Fibroblast of the aortic adventitia (primary cell): ENCODE results near the gene ORC1. TPM values are rescaled to one million over a fixed set of nuclear protein-coding genes. Genes with fewer than 3 reads are reported as not detected.

Experiments
- DNase-seq: peaks from one replicate; pipeline ENCODE4 v3.0.0-alpha.2; 2010; ENCODE audit warnings: low read depth
- H3K4me3 ChIP-seq: 2 replicates; pipeline ENCODE4 v1.5.1; 2011; ENCODE audit warnings: low read depth, mild to moderate bottlenecking, control low read depth, low read length, moderate library complexity
- CTCF ChIP-seq: IDR thresholded peaks from 2 replicates; pipeline ENCODE4 v1.5.1; 2011; ENCODE audit warnings: mild to moderate bottlenecking, low read length, control low read depth, inconsistent platforms; ENCODE audit not compliant: insufficient read depth
- total RNA-seq: library from RNA; depleted of rRNA; stranded (reverse); fragments of >200 nt; gene quantifications from 2 replicates; pipeline ENCODE4 v1.2.3, GENCODE V29; 2012; ENCODE audit warnings: low replicate concordance

The ORC1 gene
- total RNA-seq, 1 donor: 12.6 TPM

- H3K4me3 ChIP-seq: no peak overlapping the region
- no peak for TF ChIP-seq CTCF
- no peak for DNase-seq
These were observed 28.6 kb upstream of the ORC1 start for GRCh38 chr1:52432807-52433206.

GRCh38 chr1:52427152-52427551 lies 22.9 kb upstream of the ORC1 start:
- TF ChIP-seq CTCF: no peak
- H3K4me3 ChIP-seq: no peak overlapping the region
- DNase-seq: no peak

- TF ChIP-seq CTCF: no peak
- peak; percentile 9 for DNase-seq
- no peak overlapping the region for H3K4me3 ChIP-seq
These were observed 22.1 kb upstream of the ORC1 start for GRCh38 chr1:52426371-52426770.

- peak; percentile 9 for DNase-seq
- H3K4me3 ChIP-seq: no peak overlapping the region
- no peak for TF ChIP-seq CTCF
These were observed 20.6 kb upstream of the ORC1 start for GRCh38 chr1:52424813-52425212.

- TF ChIP-seq CTCF: no peak
- no peak overlapping the region for H3K4me3 ChIP-seq
- DNase-seq: no peak
These were observed 20.0 kb upstream of the ORC1 start for GRCh38 chr1:52424231-52424636.

GRCh38 chr1:52423771-52424170 lies 19.5 kb upstream of the ORC1 start:
- H3K4me3 ChIP-seq: no peak overlapping the region
- TF ChIP-seq CTCF: no peak
- DNase-seq: no peak

GRCh38 chr1:52423055-52423454 lies 18.8 kb upstream of the ORC1 start:
- DNase-seq: no peak
- TF ChIP-seq CTCF: no peak
- no peak overlapping the region for H3K4me3 ChIP-seq
